ENCODE measurements around the gene SSC4D. TPM values are rescaled to one million over a fixed set of nuclear protein-coding genes. Genes with fewer than 3 reads are reported as not detected.
"Not testable (repeated sequence)": the region's sequence is repeated elsewhere in the genome, so short reads cannot be mapped to it uniquely, and the experiment has no call there.

Gene SSC4D
- total RNA-seq (under 1 TPM in 1 of 5 donors, not detected in 4; 0.37 TPM), polyA plus RNA-seq (under 1 TPM in 1 of 3 donors, not detected in 2; 0.80 TPM)
- long read RNA-seq, donor 1: 0 reads
- long read RNA-seq, donor 2: 0 reads
- long read RNA-seq, donor 3: 0 reads
- long read RNA-seq, donor 4: 0 reads
- long read RNA-seq, donor 5: 0 reads
- long read RNA-seq, donor 6: 0 reads
- long read RNA-seq, donor 7: 0 reads
- long read RNA-seq, donor 8: 0 reads
- long read RNA-seq, donor 9: 0 reads
- long read RNA-seq, donor 10: 0 reads

GRCh38 chr7:76409537-76409936 is at the start of gene SSC4D:
TSS of gene SSC4D (minus strand) at chr7:76409697. CDS start at chr7:76404439, 5,258 bp downstream.
- 60 to 79% (median 68%) methylated on average over 6 of the region's 6 CpGs for WGBS, 5 donors
- Histone ChIP-seq H3K36me3 (no peaks in the 10 kb centered on the region), H3K4me1 (no peaks in the 10 kb centered on the region), H3K27me3 (no peaks in the 10 kb centered on the region), H3K27ac (no peak within 1 kb of the TSS), H3K9me3 (no peaks in the 10 kb centered on the region), H3K4me3 (no peak within 1 kb of the TSS)
- TF ChIP-seq POLR2AphosphoS5 (IDR thresholded peaks at IDR 0.05) (no peak), CTCF (IDR thresholded peaks at IDR 0.05) (no peak), POLR2A (IDR thresholded peaks at IDR 0.05) (no peak)
- DNase-seq: peak in 1 of 2 donors; percentile 51
- intact Hi-C loops (cut with DNase I; ENCODE audit: low total_unique reads): no loop called here

- H3K27me3 ChIP-seq; H3K4me1 ChIP-seq; H3K27ac ChIP-seq; H3K4me3 ChIP-seq; H3K36me3 ChIP-seq; H3K9me3 ChIP-seq; intact Hi-C loops (cut with DNase I; ENCODE audit: low total_unique reads): not testable (repeated sequence)
- peak in 1 of 2 donors; percentile 47 for DNase-seq
- 11 to 28% (median 16%) methylated on average over 1 to 2 of the region's 4 CpGs for WGBS, 5 donors
These were observed 49.0 kb upstream of the SSC4D start for GRCh38 chr7:76458504-76458903.

GRCh38 chr7:76457017-76457416 is 47.5 kb upstream of the SSC4D start:
- WGBS, 5 donors: no CpG with 5 or more reads among the region's 4 CpGs
- H3K36me3 ChIP-seq; intact Hi-C loops (cut with DNase I; ENCODE audit: low total_unique reads): not testable (repeated sequence)

GRCh38 chr7:76445577-76446008 is 36.1 kb upstream of the SSC4D start:
- H3K27me3 ChIP-seq; H3K4me3 ChIP-seq; H3K36me3 ChIP-seq; H3K4me1 ChIP-seq; H3K9me3 ChIP-seq; intact Hi-C loops (cut with DNase I; ENCODE audit: low total_unique reads): not testable (repeated sequence)
- DNase-seq: peak in 1 of 2 donors; percentile 62
- WGBS, 5 donors: 0 to 7% (median 3%) methylated on average over 4 of the region's 5 CpGs
- H3K27ac ChIP-seq: peak overlapping the region; percentile 55 to 73 (median 64)

More at GRCh38 chr7:76457017-76457416, 47.5 kb upstream of the SSC4D start:
- not testable (repeated sequence) for H3K27ac ChIP-seq, H3K4me3 ChIP-seq, DNase-seq, H3K4me1 ChIP-seq, H3K9me3 ChIP-seq, H3K27me3 ChIP-seq

DNA sequence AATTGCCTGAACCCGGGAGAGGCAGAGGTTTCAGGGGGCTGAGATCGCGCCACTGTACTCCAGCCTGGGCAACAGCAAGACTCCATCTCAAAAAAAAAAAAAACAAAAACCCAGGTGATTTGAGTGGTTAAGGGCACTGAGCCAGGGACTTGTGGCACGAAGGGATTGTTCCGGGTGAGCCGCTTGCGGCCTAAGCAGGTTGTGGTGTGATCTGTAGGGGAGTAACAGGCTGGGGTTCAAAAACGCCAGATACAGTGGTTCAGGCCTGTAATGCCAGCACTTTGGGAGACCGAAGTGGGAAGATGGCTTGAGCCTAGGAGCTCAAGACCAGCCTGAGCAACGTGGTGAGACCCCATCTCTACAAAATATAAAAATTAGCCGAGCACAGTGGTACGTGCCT is 34.3 kb upstream of the SSC4D start:
- intact Hi-C loops (cut with DNase I; ENCODE audit: low total_unique reads); H3K9me3 ChIP-seq: not testable (repeated sequence)

GRCh38 chr7:76442664-76443446 is 33.4 kb upstream of the SSC4D start:
- 88 to 100% (median 95%) methylated on average over 2 to 5 of the region's 5 CpGs for WGBS, 5 donors
- H3K9me3 ChIP-seq; H3K27ac ChIP-seq; intact Hi-C loops (cut with DNase I; ENCODE audit: low total_unique reads); H3K36me3 ChIP-seq; H3K4me3 ChIP-seq; DNase-seq; H3K27me3 ChIP-seq; H3K4me1 ChIP-seq: not testable (repeated sequence)

More for the DNA sequence above, 34.3 kb upstream of the SSC4D start:
- not testable (repeated sequence) for H3K36me3 ChIP-seq, H3K27ac ChIP-seq, H3K27me3 ChIP-seq, H3K4me3 ChIP-seq, DNase-seq, H3K4me1 ChIP-seq
- WGBS, 5 donors: 37 to 57% (median 43%) methylated on average over 7 to 10 of the region's 12 CpGs

DNA sequence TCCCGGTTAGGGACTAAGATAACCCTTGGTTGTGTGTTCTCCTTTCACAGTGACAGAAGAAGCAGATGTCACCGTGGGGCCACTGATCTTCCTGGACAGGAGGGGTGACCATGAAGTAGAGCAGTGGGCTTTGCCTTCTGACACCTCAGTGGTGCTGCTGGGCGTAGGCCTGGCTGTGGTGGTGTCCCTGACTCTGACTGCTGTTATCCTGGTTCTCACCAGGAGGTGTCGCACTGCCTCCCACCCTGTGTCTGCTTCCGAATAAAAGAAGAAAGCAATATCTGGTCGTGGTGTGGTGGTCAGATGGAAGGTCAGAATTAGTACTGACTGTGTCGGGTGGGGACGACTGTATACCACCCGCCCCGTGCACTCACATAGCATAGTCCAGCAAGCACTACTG is 32.3 kb upstream of the SSC4D start:
- 60 to 100% (median 67%) methylated on average over 1 to 2 of the region's 10 CpGs; no CpG with 5 or more reads in 1 of the 5 donors for WGBS, 5 donors
- intact Hi-C loops (cut with DNase I; ENCODE audit: low total_unique reads); H3K9me3 ChIP-seq; H3K27me3 ChIP-seq; H3K36me3 ChIP-seq; H3K4me1 ChIP-seq; DNase-seq; H3K4me3 ChIP-seq; H3K27ac ChIP-seq: not testable (repeated sequence)

DNA sequence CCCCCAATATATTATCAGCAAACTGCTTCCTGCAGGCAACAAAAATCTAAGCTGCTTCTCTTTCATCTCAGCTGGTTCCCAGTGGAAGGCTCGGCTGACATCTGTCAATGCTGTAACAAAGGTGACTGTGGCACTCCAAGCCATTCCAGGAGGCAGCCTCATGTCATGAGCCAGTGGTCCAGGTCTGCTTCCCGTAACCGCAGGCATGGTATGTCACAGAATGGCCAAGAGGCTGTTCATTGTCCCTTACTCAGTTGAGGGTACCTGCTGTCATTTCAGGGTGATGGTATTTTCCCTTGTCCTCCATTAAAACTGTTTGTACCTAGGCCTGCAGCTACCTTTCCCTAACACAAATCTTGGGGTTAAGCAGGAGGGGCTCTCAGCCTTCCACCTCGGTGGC is 30.9 kb upstream of the SSC4D start:
- H3K27me3 ChIP-seq; H3K27ac ChIP-seq; H3K4me1 ChIP-seq; H3K9me3 ChIP-seq; H3K36me3 ChIP-seq; H3K4me3 ChIP-seq; intact Hi-C loops (cut with DNase I; ENCODE audit: low total_unique reads): not testable (repeated sequence)
- WGBS, 5 donors: 86 to 94% (median 92%) methylated on average over 3 to 4 of the region's 4 CpGs
- peak in 1 of 2 donors; percentile 4 for DNase-seq

DNA sequence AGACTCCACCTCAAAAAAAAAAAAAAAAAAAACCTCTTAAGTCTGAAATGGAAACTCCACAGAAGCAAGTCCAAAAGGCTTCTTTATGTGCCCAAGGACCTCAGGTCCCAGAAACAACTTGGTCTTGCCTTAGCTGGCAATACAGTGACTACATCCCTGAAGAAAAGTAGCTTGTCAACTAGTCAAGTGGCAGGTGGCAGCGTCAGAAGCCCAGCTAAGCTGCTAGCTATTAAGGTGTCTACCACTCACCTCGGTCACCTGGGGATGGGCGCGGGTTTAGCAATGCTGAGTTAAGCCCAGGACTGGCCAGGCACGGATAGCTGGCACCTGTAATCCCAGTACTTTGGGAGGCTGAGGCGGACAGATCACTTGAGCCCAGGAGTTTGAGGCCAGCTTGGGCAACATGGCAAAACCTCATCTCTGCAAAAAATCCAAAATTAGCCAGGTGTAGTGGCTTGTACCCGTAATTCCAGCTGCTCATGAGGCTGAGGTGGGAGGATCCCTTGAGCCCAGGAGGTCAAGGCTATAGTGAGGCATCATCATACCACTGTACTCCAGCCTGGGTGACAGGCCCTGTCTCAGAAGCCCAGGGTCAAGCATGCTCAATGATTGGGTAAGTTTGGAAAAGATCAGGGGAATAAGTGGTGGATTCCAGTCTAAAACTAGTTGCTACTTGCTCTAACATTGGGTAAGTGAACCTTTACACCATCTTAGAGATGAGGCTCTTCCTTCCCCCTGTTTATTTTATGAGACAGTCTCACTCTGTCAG is 29.8 kb upstream of the SSC4D start:
- H3K4me1 ChIP-seq; intact Hi-C loops (cut with DNase I; ENCODE audit: low total_unique reads); H3K27ac ChIP-seq; H3K27me3 ChIP-seq; H3K9me3 ChIP-seq; H3K4me3 ChIP-seq: not testable (repeated sequence)
- H3K36me3 ChIP-seq: peaks cover 0 to 14% (median 0%) of the 10 kb centered on the region in 4 donors
- DNase-seq: peak in 1 of 2 donors; percentile 21
- 84 to 89% (median 87%) methylated on average over 4 of the region's 7 CpGs; no CpG with 5 or more reads in 1 of the 5 donors for WGBS, 5 donors
